ENCODE data around the gene NOSTRIN. TPM values are rescaled to one million over a fixed set of nuclear protein-coding genes. Genes with fewer than 3 reads are reported as not detected.

The NOSTRIN gene
- total RNA-seq, 2 experiments from 2014 or later: not detected

GRCh38 chr2:168892327-168892726 lies 89.9 kb downstream of the NOSTRIN start:
- DNase-seq (no peak), ATAC-seq (no peak)
- intact Hi-C loops (cut with DNase I, micrococcal nuclease): loop anchor here in 1 of 2 experiments (5.0 kb wide), 1 partner anchor 50 kb away; no protein-coding TSS in a partner anchor
- Mint-ChIP-seq H3K9me3 (ENCODE audit: low read depth) (no peaks in the 10 kb centered on the region), H3K4me1 (peaks cover 9% of the 10 kb centered on the region), H3K36me3 (ENCODE audit: low read depth) (peaks cover 11% of the 10 kb centered on the region), H3K27ac (no peak overlapping the region), H3K27me3 (no peaks in the 10 kb centered on the region), H3K4me3 (no peak overlapping the region)
- ChIA-PET CTCF (interaction anchor here (1.2 to 1.5 kb wide), 2 partner anchors 51 to 546 kb away, joined by 3 to 4 read pairs; no protein-coding TSS in a partner anchor), POLR2A (no interaction called here)

DNA sequence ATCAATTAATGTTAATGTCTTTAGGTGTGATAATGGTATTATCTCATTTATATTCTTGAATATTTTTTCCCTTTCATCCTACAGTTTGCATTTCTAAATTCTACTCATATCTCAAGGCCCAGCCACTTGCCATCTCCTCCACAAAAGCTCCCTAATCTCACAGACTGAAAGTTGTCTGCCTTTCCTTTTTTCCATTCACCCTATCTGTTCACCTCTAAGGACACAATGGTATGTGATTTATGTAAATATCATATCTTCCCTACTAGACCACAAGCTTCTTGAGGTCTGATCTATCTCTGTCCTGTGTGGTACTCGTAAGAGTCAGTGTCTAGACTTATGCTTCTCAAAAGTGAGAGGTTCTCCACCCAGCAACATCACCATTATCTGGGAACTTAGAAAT lies 91.7 kb downstream of the NOSTRIN start:
- no peak for DNase-seq
- H3K9me3 Mint-ChIP-seq (ENCODE audit: low read depth): no peaks in the 10 kb centered on the region
- H3K4me3 Mint-ChIP-seq: no peak overlapping the region
- ChIA-PET POLR2A (no interaction called here), CTCF (no interaction called here)
- H3K4me1 Mint-ChIP-seq: peaks cover 9% of the 10 kb centered on the region
- intact Hi-C loops (cut with DNase I, micrococcal nuclease): loop anchor here in 1 of 2 experiments (5.0 kb wide), 1 partner anchor 48 kb away; no protein-coding TSS in a partner anchor
- H3K27me3 Mint-ChIP-seq: no peaks in the 10 kb centered on the region
- no peak overlapping the region for H3K27ac Mint-ChIP-seq
- no peak for ATAC-seq
- H3K36me3 Mint-ChIP-seq (ENCODE audit: low read depth): peaks cover 6% of the 10 kb centered on the region

GRCh38 chr2:168894720-168895119 lies 92.3 kb downstream of the NOSTRIN start:
- DNase-seq: no peak
- no peaks in the 10 kb centered on the region for H3K9me3 Mint-ChIP-seq (ENCODE audit: low read depth)
- no peak overlapping the region for H3K4me3 Mint-ChIP-seq
- peaks cover 4% of the 10 kb centered on the region for H3K36me3 Mint-ChIP-seq (ENCODE audit: low read depth)
- H3K27ac Mint-ChIP-seq: no peak overlapping the region
- H3K4me1 Mint-ChIP-seq: peaks cover 5% of the 10 kb centered on the region
- ChIA-PET CTCF (interaction anchor here (0.7 kb wide), 1 partner anchor 202 kb away, joined by 3 read pairs; no protein-coding TSS in a partner anchor), POLR2A (no interaction called here)
- no peaks in the 10 kb centered on the region for H3K27me3 Mint-ChIP-seq
- intact Hi-C loops (cut with DNase I, micrococcal nuclease): loop anchor here in 1 of 2 experiments (5.0 kb wide), 1 partner anchor 48 kb away; no protein-coding TSS in a partner anchor
- no peak for ATAC-seq

DNA sequence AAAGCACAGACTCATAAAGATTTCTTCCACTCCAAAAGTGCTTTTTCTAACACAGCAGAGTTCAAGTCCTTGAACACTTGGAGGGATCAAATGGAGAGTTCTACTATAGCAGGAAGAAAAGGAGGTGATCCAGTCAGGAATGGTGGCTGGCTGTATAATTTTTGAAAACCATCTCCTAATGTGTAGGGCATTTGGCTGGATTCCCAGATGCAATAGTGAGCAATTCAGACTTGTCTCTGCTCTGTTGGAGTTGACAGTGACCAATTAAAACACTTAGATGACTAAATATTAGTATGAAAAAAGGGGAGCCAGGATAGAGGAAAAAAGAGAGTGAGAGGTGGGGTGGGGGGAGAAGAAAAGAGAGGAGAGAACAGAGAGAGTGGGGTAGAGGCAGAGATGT lies 93.3 kb downstream of the NOSTRIN start:
- CTCF ChIA-PET: no interaction called here
- intact Hi-C loops (cut with DNase I, micrococcal nuclease): no loop called here
- POLR2A ChIA-PET: no interaction called here
- H3K4me1 Mint-ChIP-seq: peaks cover 1% of the 10 kb centered on the region
- no peaks in the 10 kb centered on the region for H3K27me3 Mint-ChIP-seq
- H3K36me3 Mint-ChIP-seq (ENCODE audit: low read depth): no peaks in the 10 kb centered on the region
- no peak for DNase-seq
- no peak overlapping the region for H3K27ac Mint-ChIP-seq
- no peak overlapping the region for H3K4me3 Mint-ChIP-seq
- no peaks in the 10 kb centered on the region for H3K9me3 Mint-ChIP-seq (ENCODE audit: low read depth)
- ATAC-seq: no peak

GRCh38 chr2:168896783-168897182 lies 94.3 kb downstream of the NOSTRIN start:
- Mint-ChIP-seq H3K4me3 (no peak overlapping the region), H3K27ac (no peak overlapping the region), H3K4me1 (no peaks in the 10 kb centered on the region), H3K9me3 (ENCODE audit: low read depth) (no peaks in the 10 kb centered on the region), H3K36me3 (ENCODE audit: low read depth) (no peaks in the 10 kb centered on the region), H3K27me3 (no peaks in the 10 kb centered on the region)
- CTCF ChIA-PET: interaction anchor here (1.4 kb wide), 1 partner anchor 10 kb away, joined by 3 read pairs; no protein-coding TSS in a partner anchor
- DNase-seq: no peak
- POLR2A ChIA-PET: no interaction called here
- intact Hi-C loops (cut with DNase I, micrococcal nuclease): no loop called here
- no peak for ATAC-seq

DNA sequence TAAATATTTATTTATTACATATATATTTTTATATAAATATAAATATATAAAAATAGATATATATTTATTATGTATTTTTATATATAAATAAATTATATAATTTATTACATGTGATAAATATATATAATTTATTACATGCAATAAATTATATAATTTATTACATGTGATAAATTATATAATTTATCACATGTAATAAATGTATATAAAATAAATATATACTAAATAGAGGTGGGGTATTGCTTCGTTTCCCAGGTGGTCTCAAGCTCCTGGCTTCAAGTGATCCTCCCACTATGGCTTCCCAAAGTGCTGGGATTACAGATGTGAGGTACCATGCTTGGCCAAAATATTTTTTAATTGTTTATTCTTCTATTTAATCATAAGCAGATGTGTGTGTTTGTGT lies 95.0 kb downstream of the NOSTRIN start:
- POLR2A ChIA-PET: no interaction called here
- no peak overlapping the region for H3K27ac Mint-ChIP-seq
- H3K4me3 Mint-ChIP-seq: no peak overlapping the region
- H3K27me3 Mint-ChIP-seq: no peaks in the 10 kb centered on the region
- H3K36me3 Mint-ChIP-seq (ENCODE audit: low read depth): no peaks in the 10 kb centered on the region
- ATAC-seq: no peak
- H3K4me1 Mint-ChIP-seq: no peaks in the 10 kb centered on the region
- H3K9me3 Mint-ChIP-seq (ENCODE audit: low read depth): no peaks in the 10 kb centered on the region
- no peak for DNase-seq
- intact Hi-C loops (cut with DNase I, micrococcal nuclease): no loop called here
- CTCF ChIA-PET: interaction anchor here (1.4 kb wide), 1 partner anchor 9 kb away, joined by 3 read pairs; no protein-coding TSS in a partner anchor

GRCh38 chr2:168901003-168901402 lies 98.6 kb downstream of the NOSTRIN start, which contains the start of gene G6PC2:
TSS of gene G6PC2 (plus strand) at chr2:168901291. CDS start at chr2:168901332, 41 bp downstream.
- Mint-ChIP-seq H3K27me3 (peaks cover 5% of the 10 kb centered on the region), H3K9me3 (ENCODE audit: low read depth) (no peaks in the 10 kb centered on the region), H3K36me3 (ENCODE audit: low read depth) (no peaks in the 10 kb centered on the region), H3K27ac (no peak within 1 kb of the TSS), H3K4me1 (no peaks in the 10 kb centered on the region), H3K4me3 (no peak within 1 kb of the TSS)
- POLR2A ChIA-PET: no interaction called here
- DNase-seq (no peak), ATAC-seq (no peak)
- intact Hi-C loops (cut with DNase I, micrococcal nuclease): no loop called here
- CTCF ChIA-PET: no interaction called here

GRCh38 chr2:168903888-168904287 lies 101.5 kb downstream of the NOSTRIN start:
- no peaks in the 10 kb centered on the region for H3K9me3 Mint-ChIP-seq (ENCODE audit: low read depth)
- no peak overlapping the region for H3K4me3 Mint-ChIP-seq
- ChIA-PET POLR2A (no interaction called here), CTCF (no interaction called here)
- H3K27ac Mint-ChIP-seq: no peak overlapping the region
- DNase-seq (no peak), ATAC-seq (no peak)
- peaks cover 5% of the 10 kb centered on the region for H3K27me3 Mint-ChIP-seq
- intact Hi-C loops (cut with DNase I, micrococcal nuclease): no loop called here
- no peaks in the 10 kb centered on the region for H3K4me1 Mint-ChIP-seq
- H3K36me3 Mint-ChIP-seq (ENCODE audit: low read depth): no peaks in the 10 kb centered on the region

GRCh38 chr2:168904358-168904757 lies 101.9 kb downstream of the NOSTRIN start:
- no peak for DNase-seq

DNA sequence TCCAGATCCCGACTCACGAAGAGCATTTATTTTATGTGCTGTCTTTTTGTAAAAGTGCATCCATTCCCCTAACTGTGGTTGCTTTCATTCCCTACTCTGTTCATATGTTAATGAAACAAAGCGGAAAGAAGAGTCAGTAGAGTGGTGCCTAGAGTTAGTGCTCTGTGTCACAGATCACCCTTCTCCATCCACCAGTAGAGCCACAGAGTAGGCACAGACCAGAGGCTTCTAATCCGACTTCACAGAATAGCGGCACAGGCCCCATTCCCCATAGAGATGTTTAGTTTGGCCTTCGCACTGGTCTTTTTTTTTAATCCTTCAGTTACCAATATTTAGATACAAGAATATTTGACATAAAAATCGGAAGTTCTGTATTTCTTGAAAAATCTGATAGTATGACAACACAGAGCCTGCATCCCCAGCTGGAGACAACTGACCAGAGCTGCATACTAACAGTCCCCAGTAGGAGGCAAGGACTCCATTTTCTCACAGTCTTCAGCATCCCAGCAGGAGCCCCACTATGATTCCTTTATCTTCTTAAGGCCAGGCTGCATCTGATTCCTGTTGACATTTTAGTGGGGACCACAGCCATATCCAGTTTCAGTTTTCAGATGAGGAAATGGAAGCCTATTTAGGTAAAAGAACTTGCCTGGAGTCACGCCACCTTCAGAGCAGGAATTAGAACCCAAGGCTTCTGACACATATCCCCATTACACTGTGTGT lies 105.7 kb downstream of the NOSTRIN start:
- DNase-seq (no peak), ATAC-seq (no peak)
- Mint-ChIP-seq H3K36me3 (ENCODE audit: low read depth) (no peaks in the 10 kb centered on the region), H3K9me3 (ENCODE audit: low read depth) (no peaks in the 10 kb centered on the region), H3K4me1 (peaks cover 4% of the 10 kb centered on the region), H3K27ac (no peak overlapping the region), H3K27me3 (peaks cover 16% of the 10 kb centered on the region), H3K4me3 (no peak overlapping the region)
- POLR2A ChIA-PET: no interaction called here
- intact Hi-C loops (cut with DNase I, micrococcal nuclease): no loop called here
- CTCF ChIA-PET: interaction anchor here (0.5 to 2.8 kb wide), 2 partner anchors 12 to 790 kb away, joined by 3 to 17 read pairs; no protein-coding TSS in a partner anchor

More at GRCh38 chr2:168904358-168904757, 101.9 kb downstream of the NOSTRIN start:
- POLR2A ChIA-PET: no interaction called here
- Mint-ChIP-seq H3K27me3 (peaks cover 5% of the 10 kb centered on the region), H3K9me3 (ENCODE audit: low read depth) (no peaks in the 10 kb centered on the region), H3K4me3 (no peak overlapping the region), H3K4me1 (no peaks in the 10 kb centered on the region), H3K27ac (no peak overlapping the region), H3K36me3 (ENCODE audit: low read depth) (no peaks in the 10 kb centered on the region)
- ATAC-seq: no peak
- intact Hi-C loops (cut with DNase I, micrococcal nuclease): no loop called here
- CTCF ChIA-PET: interaction anchor here (0.6 kb wide), 1 partner anchor 15 kb away, joined by 3 read pairs; no protein-coding TSS in a partner anchor

DNA sequence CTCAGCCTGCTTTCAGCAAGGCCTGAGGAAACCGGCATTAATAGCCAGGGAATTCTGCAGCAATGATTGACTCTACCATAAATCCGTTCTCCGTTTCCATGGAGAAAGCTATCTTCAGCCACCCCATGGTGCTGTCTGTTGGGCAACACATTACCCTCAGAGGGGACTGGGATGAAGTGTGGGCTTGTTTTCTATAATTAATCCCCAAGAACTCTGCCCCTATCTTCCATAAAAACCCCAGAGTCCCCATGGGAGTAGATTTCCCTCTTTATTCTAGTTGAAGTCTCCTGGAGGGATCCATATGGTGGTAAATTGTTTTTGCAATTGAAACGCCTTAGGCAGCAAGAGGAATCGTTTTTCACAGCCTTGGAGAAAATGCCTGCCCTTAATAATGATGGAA lies 107.9 kb downstream of the NOSTRIN start:
- DNase-seq (no peak), ATAC-seq (no peak)
- ChIA-PET POLR2A (no interaction called here), CTCF (interaction anchor here (0.6 to 2.8 kb wide), 6 partner anchors 10 to 572 kb away, joined by 3 to 17 read pairs (median 3); no protein-coding TSS in a partner anchor)
- intact Hi-C loops (cut with DNase I, micrococcal nuclease): no loop called here
- H3K4me3 Mint-ChIP-seq: no peak overlapping the region
- no peaks in the 10 kb centered on the region for H3K36me3 Mint-ChIP-seq (ENCODE audit: low read depth)
- no peak overlapping the region for H3K27ac Mint-ChIP-seq
- H3K4me1 Mint-ChIP-seq: peaks cover 6% of the 10 kb centered on the region
- no peaks in the 10 kb centered on the region for H3K9me3 Mint-ChIP-seq (ENCODE audit: low read depth)
- peaks cover 17% of the 10 kb centered on the region for H3K27me3 Mint-ChIP-seq

DNA sequence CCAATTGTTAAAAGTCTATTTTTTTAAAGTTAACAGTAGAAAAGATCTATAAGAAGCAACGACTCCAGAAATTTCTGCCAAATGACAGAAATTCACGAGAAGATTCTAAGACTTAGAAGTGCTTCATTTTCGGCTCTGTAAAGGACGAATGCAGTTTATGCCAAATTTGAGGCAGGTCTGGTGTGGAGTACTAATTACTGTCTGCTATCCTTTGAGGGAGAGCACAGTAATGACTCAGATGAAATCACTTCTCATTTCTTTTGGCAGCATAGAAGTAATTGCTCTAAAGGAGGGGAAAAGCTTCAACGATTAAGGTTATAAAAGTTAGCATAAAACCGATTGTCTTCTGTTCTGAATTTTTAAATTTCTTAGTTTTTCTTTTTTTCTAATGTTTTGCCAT lies 110.0 kb downstream of the NOSTRIN start:
- peaks cover 3% of the 10 kb centered on the region for H3K9me3 Mint-ChIP-seq (ENCODE audit: low read depth)
- ChIA-PET POLR2A (no interaction called here), CTCF (interaction anchor here (0.6 to 1.8 kb wide), 3 partner anchors 23 to 775 kb away, joined by 3 to 4 read pairs (median 3); no protein-coding TSS in a partner anchor)
- DNase-seq (no peak), ATAC-seq (no peak)
- intact Hi-C loops (cut with DNase I, micrococcal nuclease): no loop called here
- H3K4me3 Mint-ChIP-seq: no peak overlapping the region
- H3K4me1 Mint-ChIP-seq: peaks cover 12% of the 10 kb centered on the region
- H3K27ac Mint-ChIP-seq: no peak overlapping the region
- H3K36me3 Mint-ChIP-seq (ENCODE audit: low read depth): no peaks in the 10 kb centered on the region
- peaks cover 17% of the 10 kb centered on the region for H3K27me3 Mint-ChIP-seq
